Neural crest cell (in vitro differentiated cells): ENCODE data around the gene DCTN2. TPM values are rescaled to one million over a fixed set of nuclear protein-coding genes. Genes with fewer than 3 reads are reported as not detected.

Experiments used
- DNase-seq: peaks from one replicate; pipeline ENCODE4 v3.0.0; 2021; ENCODE audit warnings: low read depth, mixed read lengths, low spot score
- H3K27ac Mint-ChIP-seq: one replicate; pipeline ENCODE4 v1.8.0; 2021; ENCODE audit warnings: mild to moderate bottlenecking, mixed read lengths; ENCODE audit not compliant: unreplicated experiment
- H3K27me3 Mint-ChIP-seq: 2 replicates; pipeline ENCODE4 v1.8.0; 2021; ENCODE audit warnings: low read depth, mild to moderate bottlenecking, mixed read lengths
- H3K36me3 Mint-ChIP-seq: 2 replicates; pipeline ENCODE4 v1.8.0; 2021; ENCODE audit warnings: low read depth, mild to moderate bottlenecking, mixed read lengths
- H3K4me1 Mint-ChIP-seq: 2 replicates; pipeline ENCODE4 v1.8.0; 2021; ENCODE audit warnings: mixed read lengths
- H3K4me3 Mint-ChIP-seq: one replicate; pipeline ENCODE4 v1.8.0; 2021; ENCODE audit warnings: mild to moderate bottlenecking, mixed read lengths
- H3K9me3 Mint-ChIP-seq: 2 replicates; pipeline ENCODE4 v1.8.0; 2021; ENCODE audit warnings: mixed read lengths
- CTCF ChIP-seq: fragments of 200-600 bp; sonication (generic); conservative IDR thresholded peaks from 2 replicates; pipeline ENCODE4 v1.5.0; 2021; ENCODE audit warnings: antibody characterized with exemption, mild to moderate bottlenecking
- total RNA-seq: library from RNA; stranded (reverse); gene quantifications from 2 replicates; pipeline ENCODE4 v1.2.1, GENCODE V29; 2021

The DCTN2 gene
- total RNA-seq, 1 donor from 2014 or later = 133 TPM

DNA sequence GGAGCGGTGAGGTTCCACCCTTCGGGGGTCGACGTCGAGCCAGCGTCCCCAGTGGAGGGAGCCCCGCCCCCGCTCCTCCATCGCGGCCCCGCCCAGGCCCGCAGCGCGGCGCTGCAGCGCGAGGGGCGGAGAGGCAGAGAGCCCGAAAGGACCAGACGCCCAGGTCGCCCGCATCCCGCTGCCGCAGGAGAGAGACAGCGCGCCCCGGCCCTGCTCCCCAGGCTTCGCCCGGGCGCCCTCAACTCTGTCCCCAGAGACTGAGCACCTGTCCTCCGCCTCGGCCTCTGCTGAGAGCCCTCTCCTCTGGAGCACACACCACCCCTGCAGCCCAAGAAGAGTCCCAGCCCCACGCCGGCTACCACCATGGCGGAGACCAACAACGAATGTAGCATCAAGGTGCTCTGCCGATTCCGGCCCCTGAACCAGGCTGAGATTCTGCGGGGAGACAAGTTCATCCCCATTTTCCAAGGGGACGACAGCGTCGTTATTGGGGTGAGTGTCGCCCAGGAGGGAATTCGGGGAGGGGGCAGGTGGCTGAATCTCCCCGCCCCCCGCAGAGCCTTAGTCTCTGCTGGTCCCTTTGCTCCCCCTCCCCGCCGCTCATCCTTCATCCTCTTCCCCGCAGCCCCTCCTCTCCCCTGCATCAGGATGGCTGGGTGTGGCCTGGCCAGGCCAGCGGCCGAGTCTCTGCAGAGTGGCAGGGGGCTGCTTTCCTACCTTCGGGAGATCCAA, 3.1 kb upstream of the DCTN2 start, which contains the start of gene KIF5A:
KIF5A (plus strand) TSS at position 136 of the 732 bp plus-strand sequence; CDS start at position 364, 228 bp downstream.
- H3K4me1 Mint-ChIP-seq = peaks cover 47% of the 10 kb centered on the region
- no peaks in the 10 kb centered on the region for H3K36me3 Mint-ChIP-seq
- no peaks in the 10 kb centered on the region for H3K9me3 Mint-ChIP-seq
- TF ChIP-seq CTCF = no peak
- H3K27me3 Mint-ChIP-seq = peaks cover 67% of the 10 kb centered on the region
- peak within 1 kb of the TSS; percentile 99 for H3K4me3 Mint-ChIP-seq
- DNase-seq = peak; percentile 57
- peak within 1 kb of the TSS; percentile 81 for H3K27ac Mint-ChIP-seq

GRCh38 chr12:57549203-57549908, 2.4 kb upstream of the DCTN2 start:
- Mint-ChIP-seq H3K36me3 (no peaks in the 10 kb centered on the region), H3K27me3 (peaks cover 67% of the 10 kb centered on the region)

DNA sequence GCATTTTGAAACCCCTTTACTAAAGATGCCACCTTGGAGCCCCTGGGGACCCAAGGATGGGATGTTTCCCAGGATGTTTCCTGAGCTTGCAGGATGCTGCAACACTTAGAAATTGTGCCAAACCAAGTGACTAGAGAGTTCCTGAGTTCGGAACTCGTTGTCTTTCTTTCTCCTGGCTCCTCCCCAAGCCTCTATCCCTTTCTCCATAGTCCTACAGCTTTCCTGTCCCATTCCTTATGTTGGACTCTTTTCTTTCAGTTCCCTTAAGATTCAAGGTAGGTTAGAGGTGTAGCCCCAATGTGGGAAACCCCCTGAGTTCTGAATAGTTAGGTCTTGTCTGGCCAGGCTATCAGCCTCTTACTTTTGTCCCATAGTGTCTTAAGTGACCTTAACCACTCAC, 1.5 kb upstream of the DCTN2 start:
- peaks cover 47% of the 10 kb centered on the region for H3K4me1 Mint-ChIP-seq
- H3K36me3 Mint-ChIP-seq = no peaks in the 10 kb centered on the region
- TF ChIP-seq CTCF = no peak
- DNase-seq = no peak
- H3K9me3 Mint-ChIP-seq = no peaks in the 10 kb centered on the region
- peak overlapping the region; percentile 99 for H3K4me3 Mint-ChIP-seq
- peaks cover 61% of the 10 kb centered on the region for H3K27me3 Mint-ChIP-seq
- no peak overlapping the region for H3K27ac Mint-ChIP-seq

More at GRCh38 chr12:57549203-57549908, 2.4 kb upstream of the DCTN2 start:
- no peak for TF ChIP-seq CTCF
- no peaks in the 10 kb centered on the region for H3K9me3 Mint-ChIP-seq
- H3K27ac Mint-ChIP-seq = no peak overlapping the region
- peak overlapping the region; percentile 99 for H3K4me3 Mint-ChIP-seq
- H3K4me1 Mint-ChIP-seq = peaks cover 52% of the 10 kb centered on the region
- DNase-seq = no peak

GRCh38 chr12:57548013-57548315, 972 bp upstream of the DCTN2 start:
- TF ChIP-seq CTCF = no peak
- Mint-ChIP-seq H3K27me3 (peaks cover 56% of the 10 kb centered on the region), H3K4me1 (peaks cover 41% of the 10 kb centered on the region)

GRCh38 chr12:57547288-57548012, 458 bp upstream of the DCTN2 start:
- Mint-ChIP-seq H3K27me3 (peaks cover 51% of the 10 kb centered on the region), H3K4me3 (peak overlapping the region; percentile 99), H3K9me3 (no peaks in the 10 kb centered on the region), H3K27ac (no peak overlapping the region), H3K36me3 (no peaks in the 10 kb centered on the region), H3K4me1 (peaks cover 36% of the 10 kb centered on the region)
- no peak for DNase-seq
- no peak for TF ChIP-seq CTCF

More at GRCh38 chr12:57548013-57548315, 972 bp upstream of the DCTN2 start:
- Mint-ChIP-seq H3K27ac (no peak overlapping the region), H3K9me3 (no peaks in the 10 kb centered on the region), H3K4me3 (peak overlapping the region; percentile 99), H3K36me3 (no peaks in the 10 kb centered on the region)
- DNase-seq = no peak
